ENCODE data around the gene TBC1D1.

TBC1D1 gene

GRCh38 chr4:38055566-38055965 lies 164.7 kb downstream of the TBC1D1 start:
- H3K4me3 ChIP-seq (ENCODE audit: low read depth, low read length) = no peak overlapping the region
- DNase-seq (ENCODE audit: low read depth) = no peak
- TF ChIP-seq, protein P1, sequence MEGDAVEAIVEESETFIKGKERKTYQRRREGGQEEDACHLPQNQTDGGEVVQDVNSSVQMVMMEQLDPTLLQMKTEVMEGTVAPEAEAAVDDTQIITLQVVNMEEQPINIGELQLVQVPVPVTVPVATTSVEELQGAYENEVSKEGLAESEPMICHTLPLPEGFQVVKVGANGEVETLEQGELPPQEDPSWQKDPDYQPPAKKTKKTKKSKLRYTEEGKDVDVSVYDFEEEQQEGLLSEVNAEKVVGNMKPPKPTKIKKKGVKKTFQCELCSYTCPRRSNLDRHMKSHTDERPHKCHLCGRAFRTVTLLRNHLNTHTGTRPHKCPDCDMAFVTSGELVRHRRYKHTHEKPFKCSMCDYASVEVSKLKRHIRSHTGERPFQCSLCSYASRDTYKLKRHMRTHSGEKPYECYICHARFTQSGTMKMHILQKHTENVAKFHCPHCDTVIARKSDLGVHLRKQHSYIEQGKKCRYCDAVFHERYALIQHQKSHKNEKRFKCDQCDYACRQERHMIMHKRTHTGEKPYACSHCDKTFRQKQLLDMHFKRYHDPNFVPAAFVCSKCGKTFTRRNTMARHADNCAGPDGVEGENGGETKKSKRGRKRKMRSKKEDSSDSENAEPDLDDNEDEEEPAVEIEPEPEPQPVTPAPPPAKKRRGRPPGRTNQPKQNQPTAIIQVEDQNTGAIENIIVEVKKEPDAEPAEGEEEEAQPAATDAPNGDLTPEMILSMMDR (IDR thresholded peaks at IDR 0.05; ENCODE audit: control insufficient read depth, extremely low read depth, insufficient read depth) = no peak

DNA sequence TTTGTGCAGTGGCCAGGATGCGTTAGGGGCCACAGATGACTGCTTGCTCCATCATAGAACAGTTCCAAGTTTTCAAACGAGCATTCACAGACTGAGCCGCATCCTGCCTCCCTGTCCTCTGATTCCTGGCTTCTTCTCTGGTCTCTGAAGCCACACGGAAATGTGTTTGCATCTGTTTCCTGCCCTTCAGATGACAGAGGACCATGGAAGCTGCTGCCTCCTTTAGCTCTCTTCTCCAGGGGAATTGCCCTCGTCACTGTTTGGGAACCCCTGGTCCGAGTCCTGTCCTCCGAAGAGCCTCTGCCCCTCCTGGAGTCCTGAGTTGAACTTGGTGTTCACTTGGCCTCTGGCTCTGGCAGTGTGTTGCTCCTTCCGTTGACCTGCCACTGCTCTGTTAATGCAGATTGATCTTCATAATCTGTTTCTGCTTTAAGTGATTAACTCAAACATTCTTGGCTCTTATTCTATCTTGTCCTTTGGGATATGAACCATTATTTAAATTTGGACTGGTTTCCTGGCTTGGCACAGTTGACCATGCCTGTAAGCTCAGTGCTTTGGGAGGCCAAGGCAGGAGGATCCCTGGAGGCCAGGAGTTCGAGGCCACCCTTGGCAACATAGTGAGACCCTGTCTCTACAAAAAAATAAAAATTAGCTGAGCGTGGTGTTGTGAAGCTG lies 165.3 kb downstream of the TBC1D1 start:
- TF ChIP-seq, protein P1 (IDR thresholded peaks at IDR 0.05; ENCODE audit: control insufficient read depth, extremely low read depth, insufficient read depth) = no peak
- no peak overlapping the region for H3K4me3 ChIP-seq (ENCODE audit: low read depth, low read length)
- no peak for DNase-seq (ENCODE audit: low read depth)

- TF ChIP-seq, protein P1 (IDR thresholded peaks at IDR 0.05; ENCODE audit: control insufficient read depth, extremely low read depth, insufficient read depth) = no peak
- H3K4me3 ChIP-seq (ENCODE audit: low read depth, low read length) = no peak overlapping the region
- DNase-seq (ENCODE audit: low read depth) = no peak
Measured at GRCh38 chr4:38058151-38058550, 167.3 kb downstream of the TBC1D1 start.

GRCh38 chr4:38060829-38061431 lies 170.0 kb downstream of the TBC1D1 start:
- no peak overlapping the region for H3K4me3 ChIP-seq (ENCODE audit: low read depth, low read length)
- TF ChIP-seq, protein P1 (IDR thresholded peaks at IDR 0.05; ENCODE audit: control insufficient read depth, extremely low read depth, insufficient read depth) = no peak
- DNase-seq (ENCODE audit: low read depth) = no peak

DNA sequence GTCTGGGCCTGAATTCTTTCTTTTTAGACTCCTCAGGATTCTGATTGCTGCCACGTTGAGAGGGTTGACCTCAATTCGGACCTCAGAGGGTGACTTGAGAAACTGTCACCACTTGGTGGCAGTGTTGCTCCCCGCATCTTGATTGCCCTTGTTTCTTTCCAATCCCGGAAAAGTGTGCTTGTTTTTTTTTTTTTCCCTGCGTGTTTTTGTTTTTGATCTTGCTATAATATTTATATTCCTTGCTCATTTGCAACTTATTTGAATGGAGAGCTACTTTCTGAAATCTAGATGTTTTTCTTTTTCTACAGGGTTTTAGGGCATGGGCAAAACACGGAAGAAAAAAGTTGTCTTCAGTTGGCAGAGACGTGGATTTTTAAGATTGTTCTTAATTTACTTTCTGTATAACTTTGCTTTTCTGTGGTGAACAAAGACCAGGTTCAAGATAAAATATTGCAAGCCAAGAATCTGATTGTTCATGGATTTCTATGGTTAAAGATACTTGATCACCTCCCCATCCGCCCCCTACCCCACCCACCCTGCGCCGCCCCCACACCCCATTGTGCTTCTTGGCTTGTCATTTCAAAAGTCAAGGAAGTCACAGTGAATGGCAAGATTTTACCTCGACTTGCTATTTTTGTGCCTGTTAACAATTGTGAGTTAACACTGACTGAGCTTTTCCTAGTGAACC lies 171.3 kb downstream of the TBC1D1 start:
- DNase-seq (ENCODE audit: low read depth) = peak; percentile 41
- no peak overlapping the region for H3K4me3 ChIP-seq (ENCODE audit: low read depth, low read length)
- TF ChIP-seq, protein P1 (IDR thresholded peaks at IDR 0.05; ENCODE audit: control insufficient read depth, extremely low read depth, insufficient read depth) = peak; percentile 77

- no peak for DNase-seq (ENCODE audit: low read depth)
- TF ChIP-seq, protein P1 (IDR thresholded peaks at IDR 0.05; ENCODE audit: control insufficient read depth, extremely low read depth, insufficient read depth) = no peak
- H3K4me3 ChIP-seq (ENCODE audit: low read depth, low read length) = no peak overlapping the region
Measured at GRCh38 chr4:38062776-38063097, 171.9 kb downstream of the TBC1D1 start.
